Measurements from ENCODE around the gene CIDEB. TPM values are rescaled to one million over a fixed set of nuclear protein-coding genes. Genes with fewer than 3 reads are reported as not detected.

CIDEB gene
- total RNA-seq, 1 donor: 0.36 TPM

GRCh38 chr14:24317141-24317928, 9.6 kb upstream of the CIDEB start:
- TF ChIP-seq, protein P1, sequence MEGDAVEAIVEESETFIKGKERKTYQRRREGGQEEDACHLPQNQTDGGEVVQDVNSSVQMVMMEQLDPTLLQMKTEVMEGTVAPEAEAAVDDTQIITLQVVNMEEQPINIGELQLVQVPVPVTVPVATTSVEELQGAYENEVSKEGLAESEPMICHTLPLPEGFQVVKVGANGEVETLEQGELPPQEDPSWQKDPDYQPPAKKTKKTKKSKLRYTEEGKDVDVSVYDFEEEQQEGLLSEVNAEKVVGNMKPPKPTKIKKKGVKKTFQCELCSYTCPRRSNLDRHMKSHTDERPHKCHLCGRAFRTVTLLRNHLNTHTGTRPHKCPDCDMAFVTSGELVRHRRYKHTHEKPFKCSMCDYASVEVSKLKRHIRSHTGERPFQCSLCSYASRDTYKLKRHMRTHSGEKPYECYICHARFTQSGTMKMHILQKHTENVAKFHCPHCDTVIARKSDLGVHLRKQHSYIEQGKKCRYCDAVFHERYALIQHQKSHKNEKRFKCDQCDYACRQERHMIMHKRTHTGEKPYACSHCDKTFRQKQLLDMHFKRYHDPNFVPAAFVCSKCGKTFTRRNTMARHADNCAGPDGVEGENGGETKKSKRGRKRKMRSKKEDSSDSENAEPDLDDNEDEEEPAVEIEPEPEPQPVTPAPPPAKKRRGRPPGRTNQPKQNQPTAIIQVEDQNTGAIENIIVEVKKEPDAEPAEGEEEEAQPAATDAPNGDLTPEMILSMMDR (IDR thresholded peaks at IDR 0.05; ENCODE audit: extremely low read depth, low read depth, low read length): no peak
- no peak overlapping the region for H3K4me3 ChIP-seq (ENCODE audit: insufficient read depth, low read length)
- no peaks in the 10 kb centered on the region for H3K9me3 ChIP-seq (ENCODE audit: low read depth, low read length)
- H3K79me2 ChIP-seq (ENCODE audit: insufficient read depth, low read length): no peaks in the 10 kb centered on the region
- H3K4me2 ChIP-seq (ENCODE audit: insufficient read depth, low read length): no peak overlapping the region
- H3K27me3 ChIP-seq (ENCODE audit: insufficient read depth, low read length): peaks cover 7% of the 10 kb centered on the region
- DNase-seq (ENCODE audit: insufficient read length, low spot score, missing footprints): peak; percentile 88
- peaks cover under 1% of the 10 kb centered on the region for H3K36me3 ChIP-seq (ENCODE audit: insufficient read depth, low read length)
- H4K20me1 ChIP-seq (ENCODE audit: insufficient read depth, low read length): no peaks in the 10 kb centered on the region
- no peak overlapping the region for H3K27ac ChIP-seq (ENCODE audit: low read depth, low read length)
- no peak overlapping the region for H2AFZ ChIP-seq (ENCODE audit: low read length)
- peaks cover 8% of the 10 kb centered on the region for H3K4me1 ChIP-seq (ENCODE audit: insufficient read depth, low read length)

DNA sequence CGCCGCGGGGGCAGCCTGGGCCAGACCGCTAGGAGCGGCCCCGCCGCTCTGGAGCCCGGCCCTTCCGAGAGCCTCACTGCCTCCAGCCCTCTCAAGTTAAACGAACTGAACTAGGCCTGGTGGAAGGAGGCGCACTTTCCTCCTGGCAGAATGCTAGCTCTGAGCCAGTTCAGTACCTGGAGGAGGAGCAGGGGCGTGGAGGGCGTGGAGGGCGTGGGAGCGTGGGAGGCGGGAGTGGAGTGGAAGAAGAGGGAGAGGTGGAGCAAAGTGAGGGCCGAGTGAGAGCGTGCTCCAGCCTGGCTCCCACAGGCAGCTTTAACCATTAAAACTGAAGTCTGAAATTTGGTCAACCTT, 8.8 kb upstream of the CIDEB start:
- H3K27ac ChIP-seq (ENCODE audit: low read depth, low read length): no peak overlapping the region
- H3K4me3 ChIP-seq (ENCODE audit: insufficient read depth, low read length): no peak overlapping the region
- peaks cover 14% of the 10 kb centered on the region for H3K4me1 ChIP-seq (ENCODE audit: insufficient read depth, low read length)
- H2AFZ ChIP-seq (ENCODE audit: low read length): no peak overlapping the region
- no peaks in the 10 kb centered on the region for H4K20me1 ChIP-seq (ENCODE audit: insufficient read depth, low read length)
- no peaks in the 10 kb centered on the region for H3K79me2 ChIP-seq (ENCODE audit: insufficient read depth, low read length)
- peak; percentile 73 for DNase-seq (ENCODE audit: insufficient read length, low spot score, missing footprints)
- peaks cover 7% of the 10 kb centered on the region for H3K27me3 ChIP-seq (ENCODE audit: insufficient read depth, low read length)
- no peak overlapping the region for H3K4me2 ChIP-seq (ENCODE audit: insufficient read depth, low read length)
- no peaks in the 10 kb centered on the region for H3K36me3 ChIP-seq (ENCODE audit: insufficient read depth, low read length)
- no peaks in the 10 kb centered on the region for H3K9me3 ChIP-seq (ENCODE audit: low read depth, low read length)
- TF ChIP-seq, protein P1 (IDR thresholded peaks at IDR 0.05; ENCODE audit: extremely low read depth, low read depth, low read length): no peak

GRCh38 chr14:24315807-24316596, 8.2 kb upstream of the CIDEB start:
- H2AFZ ChIP-seq (ENCODE audit: low read length): no peak overlapping the region
- H3K4me3 ChIP-seq (ENCODE audit: insufficient read depth, low read length): no peak overlapping the region
- no peaks in the 10 kb centered on the region for H3K79me2 ChIP-seq (ENCODE audit: insufficient read depth, low read length)
- H3K27ac ChIP-seq (ENCODE audit: low read depth, low read length): no peak overlapping the region
- H3K36me3 ChIP-seq (ENCODE audit: insufficient read depth, low read length): no peaks in the 10 kb centered on the region
- TF ChIP-seq, protein P1 (IDR thresholded peaks at IDR 0.05; ENCODE audit: extremely low read depth, low read depth, low read length): no peak
- peaks cover 14% of the 10 kb centered on the region for H3K4me1 ChIP-seq (ENCODE audit: insufficient read depth, low read length)
- no peaks in the 10 kb centered on the region for H3K9me3 ChIP-seq (ENCODE audit: low read depth, low read length)
- H4K20me1 ChIP-seq (ENCODE audit: insufficient read depth, low read length): no peaks in the 10 kb centered on the region
- peaks cover 7% of the 10 kb centered on the region for H3K27me3 ChIP-seq (ENCODE audit: insufficient read depth, low read length)
- DNase-seq (ENCODE audit: insufficient read length, low spot score, missing footprints): peak; percentile 88
- no peak overlapping the region for H3K4me2 ChIP-seq (ENCODE audit: insufficient read depth, low read length)

DNA sequence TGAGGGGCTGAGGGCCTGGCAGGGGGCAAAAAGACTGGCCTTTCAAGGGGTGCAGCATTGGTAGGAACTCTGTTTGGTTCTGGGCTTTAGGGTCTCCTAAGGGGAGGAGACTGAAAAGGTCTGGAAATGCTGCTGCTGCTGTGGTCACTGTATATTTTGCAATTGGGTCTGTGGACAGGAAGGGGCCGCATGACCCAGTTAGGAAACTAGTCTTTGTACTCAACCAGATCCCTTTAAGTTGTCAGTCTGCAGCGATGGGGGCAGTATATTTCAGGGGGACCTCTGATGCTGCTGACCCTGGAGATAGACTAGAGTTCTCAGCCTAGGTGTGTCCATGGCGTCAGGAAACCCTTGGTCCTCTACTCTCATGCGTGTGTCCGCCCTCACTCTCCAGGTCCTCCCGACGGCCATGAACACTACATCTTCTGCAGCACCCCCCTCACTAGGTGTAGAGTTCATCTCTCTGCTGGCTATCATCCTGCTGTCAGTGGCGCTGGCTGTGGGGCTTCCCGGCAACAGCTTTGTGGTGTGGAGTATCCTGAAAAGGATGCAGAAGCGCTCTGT, 7.5 kb upstream of the CIDEB start:
- no peaks in the 10 kb centered on the region for H3K36me3 ChIP-seq (ENCODE audit: insufficient read depth, low read length)
- H3K4me1 ChIP-seq (ENCODE audit: insufficient read depth, low read length): peaks cover 20% of the 10 kb centered on the region
- peaks cover 7% of the 10 kb centered on the region for H3K27me3 ChIP-seq (ENCODE audit: insufficient read depth, low read length)
- no peak overlapping the region for H3K4me2 ChIP-seq (ENCODE audit: insufficient read depth, low read length)
- no peak overlapping the region for H2AFZ ChIP-seq (ENCODE audit: low read length)
- H4K20me1 ChIP-seq (ENCODE audit: insufficient read depth, low read length): no peaks in the 10 kb centered on the region
- H3K9me3 ChIP-seq (ENCODE audit: low read depth, low read length): no peaks in the 10 kb centered on the region
- H3K4me3 ChIP-seq (ENCODE audit: insufficient read depth, low read length): no peak overlapping the region
- H3K79me2 ChIP-seq (ENCODE audit: insufficient read depth, low read length): no peaks in the 10 kb centered on the region
- DNase-seq (ENCODE audit: insufficient read length, low spot score, missing footprints): peak; percentile 89
- H3K27ac ChIP-seq (ENCODE audit: low read depth, low read length): no peak overlapping the region
- TF ChIP-seq, protein P1 (IDR thresholded peaks at IDR 0.05; ENCODE audit: extremely low read depth, low read depth, low read length): no peak

Data from osteoblast (primary cell).